Amygdala (tissue), 56 donors: ENCODE data around the gene STMND1.
A peak's percentile ranks its signal among the peaks of the same experiment; 100 is the strongest.

Experiments
- DNase-seq, 56 donors: peaks; one replicate each; lab custom pipeline; 2025; lab: John Stamatoyannopoulos, UW

STMND1 gene

DNA sequence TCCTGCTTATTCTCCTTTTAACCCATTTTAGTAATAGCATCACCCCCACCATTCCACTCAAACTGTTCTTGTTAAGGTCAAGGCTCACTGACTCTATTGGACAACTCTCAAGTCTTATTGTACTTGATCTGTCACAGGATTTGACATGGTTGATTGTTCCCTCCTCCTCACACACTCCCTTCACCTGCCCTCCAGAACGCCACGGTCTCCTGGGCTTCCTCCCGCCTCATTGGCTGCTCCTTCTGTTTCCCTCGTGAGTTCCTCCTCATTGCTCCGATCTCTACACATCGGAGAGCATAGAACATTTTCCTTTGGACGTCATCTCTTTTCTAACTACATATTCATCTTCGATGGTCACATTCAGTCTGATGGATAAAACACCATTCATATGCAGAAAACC lies 55.1 kb downstream of the STMND1 start:
- no peak for DNase-seq

DNA sequence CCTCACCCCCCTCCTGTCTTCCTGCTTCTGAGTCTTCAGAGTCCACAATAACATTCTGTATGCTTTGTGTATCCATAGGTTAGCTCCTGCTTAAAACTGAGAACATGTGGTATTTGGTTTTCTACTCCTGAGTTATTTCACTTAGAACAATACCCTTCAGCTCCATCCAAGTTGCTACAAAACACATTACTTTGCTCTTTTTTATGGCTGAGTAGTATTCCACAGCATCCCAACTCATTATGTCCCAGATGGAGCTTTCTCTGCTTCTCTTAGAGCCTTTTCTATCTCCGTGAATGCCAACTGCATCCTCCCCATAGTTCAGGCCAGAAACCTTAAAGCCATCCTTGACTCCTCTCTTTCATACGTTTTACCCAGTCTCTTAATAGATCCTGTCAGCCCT lies 55.8 kb downstream of the STMND1 start:
- no peak for DNase-seq

DNA sequence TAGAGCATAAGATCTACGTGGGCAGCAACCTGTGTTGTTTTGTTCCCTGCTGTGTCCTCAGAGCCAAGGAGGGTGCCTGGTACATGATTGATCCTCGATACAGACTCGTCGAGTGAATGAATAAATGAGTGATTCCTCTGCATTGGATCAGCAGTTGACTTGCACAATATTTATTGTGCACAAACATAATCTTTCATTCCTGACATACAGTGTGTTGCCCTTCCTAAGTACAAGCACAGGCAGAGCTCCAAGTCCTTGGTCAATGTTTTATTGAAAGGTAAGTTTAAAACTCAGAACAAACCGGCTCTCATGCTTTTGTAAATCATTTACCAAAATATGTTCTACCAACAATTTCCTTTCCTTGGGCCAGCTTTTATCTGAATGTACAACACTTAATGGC lies 57.4 kb downstream of the STMND1 start:
- DNase-seq = no peak

DNA sequence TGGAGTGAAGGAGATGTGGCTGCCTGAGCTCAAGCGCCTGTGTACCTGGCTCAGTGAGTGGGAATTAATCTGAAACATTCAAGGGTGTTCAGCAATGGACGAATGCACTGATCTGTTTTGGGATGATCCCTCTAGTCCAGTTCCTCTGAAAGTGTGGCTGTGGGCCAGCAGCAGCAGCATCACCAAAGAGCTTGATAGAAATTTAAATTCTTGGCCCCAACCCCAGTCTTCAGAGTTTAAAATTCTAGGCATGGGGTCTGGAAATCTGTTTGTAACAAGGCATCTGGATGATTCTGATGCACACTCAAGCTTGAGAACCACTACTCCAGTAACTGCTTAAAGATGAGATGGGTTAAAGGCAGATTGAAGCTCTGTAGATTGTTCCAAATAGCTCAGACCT lies 59.2 kb downstream of the STMND1 start:
- no peak for DNase-seq

DNA sequence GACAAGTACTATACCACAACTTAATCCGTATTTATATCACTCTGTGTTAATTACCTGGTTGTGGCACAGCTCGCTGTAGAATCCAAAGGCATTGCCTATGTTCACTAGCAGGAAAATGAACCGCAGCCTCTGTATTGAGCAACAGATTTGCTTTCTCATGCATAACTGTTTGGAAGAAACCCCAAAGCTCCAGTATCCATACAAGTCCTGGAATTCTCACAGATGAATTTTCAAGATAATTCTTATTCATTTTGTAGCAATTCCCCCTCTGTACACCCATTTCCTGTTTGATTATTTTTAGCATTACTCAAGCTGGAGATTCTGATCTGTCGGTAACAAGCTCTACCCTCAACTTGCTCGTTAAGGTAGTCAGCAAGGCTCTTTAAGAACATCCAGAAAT lies 63.5 kb downstream of the STMND1 start:
- DNase-seq = no peak

DNA sequence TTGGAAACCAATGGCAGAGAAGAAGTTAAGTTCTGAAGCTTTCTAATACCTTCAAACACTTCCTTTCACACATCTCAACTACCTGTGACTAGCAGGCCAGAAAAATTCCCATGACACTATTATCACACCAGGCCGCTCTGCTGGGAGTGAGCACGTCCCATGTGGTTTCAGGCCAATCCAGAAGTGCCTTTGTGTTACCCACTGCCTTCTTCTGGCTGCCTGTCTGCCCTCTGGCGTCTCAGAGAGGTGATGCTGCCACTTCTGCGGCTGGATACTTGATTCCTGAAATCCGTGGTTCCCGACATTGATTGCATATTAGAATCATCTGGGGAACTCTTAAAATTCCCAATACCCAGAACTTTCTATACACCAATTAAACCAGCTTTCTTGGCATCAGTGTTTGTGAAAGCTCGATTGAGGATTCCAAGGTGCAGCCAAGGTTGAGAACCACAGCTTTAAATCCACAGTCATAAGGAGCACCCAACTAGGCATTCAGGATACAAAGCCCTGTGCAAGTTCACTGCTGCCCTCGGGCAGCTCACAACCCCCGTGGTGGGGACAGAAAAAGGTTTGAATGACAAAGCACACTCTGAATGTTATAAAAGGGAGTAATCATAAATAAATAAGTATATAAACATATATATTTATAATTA lies 65.6 kb downstream of the STMND1 start:
- peak in 11 of 56 donors; percentile 1 to 31 (median 7) for DNase-seq

DNA sequence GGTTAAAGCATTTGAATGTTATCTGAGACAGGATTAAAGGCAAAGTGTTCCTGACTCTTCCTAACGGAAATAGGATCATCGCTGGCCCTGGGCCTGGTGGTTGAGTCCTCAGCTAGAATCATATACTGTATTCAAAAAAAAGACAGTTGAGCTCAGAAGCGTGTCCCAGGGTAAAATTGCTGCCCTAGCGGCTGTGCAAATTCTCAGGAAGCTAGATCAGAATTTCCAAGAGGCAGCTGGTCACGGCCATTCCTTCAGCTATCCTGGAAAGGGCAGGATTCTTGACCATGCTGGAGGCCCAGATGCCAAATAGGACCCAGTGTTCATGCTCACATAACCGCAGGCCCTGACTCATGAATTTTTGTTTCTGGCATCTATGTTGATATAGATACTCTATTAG lies 67.4 kb downstream of the STMND1 start:
- DNase-seq = no peak

DNA sequence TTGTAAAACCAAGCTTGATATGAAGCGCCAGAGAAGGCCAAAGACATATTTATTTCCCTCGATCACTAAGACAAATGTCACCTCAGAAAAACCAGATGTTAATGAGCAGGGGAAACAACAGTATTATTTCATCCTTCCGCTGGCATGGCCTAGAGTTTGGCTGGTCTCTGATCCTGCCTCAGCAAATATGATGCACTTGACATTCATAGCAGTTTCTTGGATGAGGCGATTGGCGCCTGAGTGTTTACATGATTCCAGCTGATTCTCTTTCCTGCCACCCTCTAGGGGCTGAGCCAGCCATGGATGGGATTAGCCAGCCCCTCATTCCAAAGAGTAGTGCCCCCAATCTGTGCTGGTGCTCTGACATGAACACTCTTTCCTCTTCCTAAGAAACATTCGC lies 67.9 kb downstream of the STMND1 start:
- no peak for DNase-seq

DNA sequence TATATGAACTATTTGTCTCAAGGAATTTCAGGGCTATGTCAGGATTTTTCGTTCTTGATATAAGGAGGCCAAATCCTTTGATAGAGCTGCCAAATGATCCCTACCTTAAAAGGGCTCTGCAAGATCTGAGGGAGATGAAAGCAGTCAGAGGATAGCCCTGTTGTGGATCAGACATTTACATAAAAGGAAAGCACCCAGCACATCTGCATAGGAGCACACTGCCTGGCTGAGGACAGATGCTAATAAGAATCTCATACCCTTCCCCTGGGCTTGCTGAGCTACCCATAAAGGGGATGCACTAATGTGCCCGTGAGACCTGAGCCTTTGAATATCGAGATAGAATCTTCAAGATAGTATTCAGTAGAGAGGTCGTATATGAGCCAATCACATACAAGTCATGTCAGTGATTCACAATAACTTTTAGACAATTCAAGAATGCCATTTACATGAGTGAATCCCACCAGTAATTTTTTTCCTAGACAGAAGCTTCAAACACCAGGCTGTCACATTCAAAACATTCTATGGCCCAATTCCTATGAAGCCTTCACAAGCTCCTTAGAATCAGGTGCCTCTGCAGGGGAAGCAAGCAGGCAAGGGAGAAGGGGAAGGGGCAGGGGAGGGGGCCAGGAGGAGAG lies 71.1 kb downstream of the STMND1 start:
- no peak for DNase-seq

DNA sequence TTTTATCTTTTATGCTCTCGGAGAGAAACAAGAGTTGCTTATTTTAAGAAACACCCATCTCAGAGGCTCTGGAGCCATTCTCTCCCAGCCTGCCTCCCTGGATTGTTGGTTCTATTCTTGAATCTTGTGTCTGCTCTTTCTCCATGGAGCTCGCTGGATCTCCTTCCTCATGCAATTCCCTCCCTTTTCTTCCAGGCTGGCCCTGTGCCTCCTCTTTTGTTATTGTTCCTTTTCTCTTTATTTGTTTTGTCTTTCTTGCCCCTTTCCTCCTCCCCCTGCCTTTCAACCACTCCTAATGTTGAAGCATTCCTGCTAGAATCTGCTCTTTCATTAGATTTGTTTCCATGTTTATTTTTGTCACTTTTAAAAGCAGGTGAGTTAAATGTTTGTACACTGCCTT lies 76.5 kb downstream of the STMND1 start:
- DNase-seq = no peak

DNA sequence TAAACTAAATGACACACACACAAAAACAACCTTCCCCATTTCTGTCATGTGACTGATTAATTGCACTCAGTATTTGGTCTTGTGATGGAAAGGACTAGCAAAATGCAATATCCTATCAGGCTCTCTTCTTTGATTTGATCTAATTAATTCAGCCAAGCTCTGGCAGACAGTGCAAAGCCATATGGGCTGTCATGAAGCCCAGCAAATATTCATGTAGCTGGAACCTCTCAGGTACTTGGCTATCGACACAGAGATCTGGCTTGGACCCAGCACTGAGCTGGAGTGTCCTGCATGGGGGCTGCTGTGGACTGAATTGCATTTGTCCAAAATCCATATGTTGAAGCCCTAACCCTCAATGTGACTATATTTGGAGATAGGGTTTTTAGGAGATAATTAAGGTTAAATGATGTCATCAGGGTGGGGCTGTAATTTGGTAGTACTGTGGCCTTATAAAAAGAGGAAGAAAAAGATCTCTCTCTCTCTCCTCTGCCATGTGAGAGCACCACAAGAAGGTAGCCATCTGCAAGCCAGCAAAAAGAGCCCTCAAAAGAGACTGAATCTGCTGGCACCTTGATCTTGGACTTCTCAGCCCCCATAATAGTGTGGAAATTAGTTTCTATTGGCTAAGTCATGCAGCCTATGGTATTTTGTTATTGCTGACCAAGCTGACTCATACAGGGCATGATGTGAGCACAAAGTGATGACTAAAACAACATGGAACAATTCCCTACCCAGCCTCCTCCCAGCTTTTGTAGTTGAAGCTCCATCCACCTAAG lies 77.1 kb downstream of the STMND1 start:
- DNase-seq = no peak

DNA sequence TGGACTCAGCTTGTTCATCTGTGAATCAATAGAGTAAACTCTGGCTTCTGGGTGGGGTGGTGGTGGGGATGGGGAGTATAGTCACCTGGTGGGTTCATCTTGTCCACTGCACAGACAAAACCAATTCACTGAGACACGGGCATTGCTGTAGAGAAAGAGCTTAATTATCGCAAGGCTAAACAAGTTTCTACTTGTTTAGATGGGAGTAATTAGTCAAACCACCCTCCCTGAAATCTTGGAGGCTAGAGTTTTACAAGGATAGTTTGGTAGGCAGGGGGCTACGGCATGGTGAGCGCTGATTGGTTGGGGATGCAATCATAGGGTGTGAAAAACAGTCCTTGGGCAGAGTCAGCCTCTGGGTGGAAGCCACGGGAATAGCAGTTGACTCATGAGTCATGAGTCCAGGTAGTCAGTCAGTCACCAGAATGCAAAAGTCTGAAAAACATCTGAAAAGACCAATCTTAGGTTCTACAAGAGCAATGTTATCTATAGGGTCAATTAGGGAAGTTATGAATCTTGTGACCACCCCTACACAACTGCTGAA lies 77.8 kb downstream of the STMND1 start:
- no peak for DNase-seq
